Measurements from ENCODE around the gene COL23A1.
"Not testable (repeated sequence)": the region's sequence is repeated elsewhere in the genome, so short reads cannot be mapped to it uniquely, and the experiment has no call there.

Gene COL23A1

GRCh38 chr5:178199581-178200434, 390.4 kb downstream of the COL23A1 start:
- DNase-seq: no peak

DNA sequence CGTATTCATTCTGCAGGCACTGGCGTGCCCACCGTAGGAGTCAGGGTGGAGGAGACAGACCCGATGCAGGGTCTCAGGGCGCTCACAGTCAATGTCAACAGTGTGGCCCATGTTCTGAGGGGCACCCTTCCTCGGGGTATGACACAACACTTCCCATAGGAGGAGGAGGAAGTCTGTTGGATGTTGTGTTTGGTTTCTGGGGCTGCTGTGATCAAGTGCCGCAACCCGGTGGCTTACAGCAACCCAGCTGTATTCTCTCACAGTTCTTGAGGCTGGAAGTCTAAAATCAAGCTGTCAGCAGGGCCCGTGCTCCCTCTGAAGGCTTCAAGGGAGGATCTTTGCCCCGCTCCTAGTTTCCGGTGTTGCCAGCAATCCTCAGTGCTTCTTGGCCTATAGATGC, 391.5 kb downstream of the COL23A1 start:
- DNase-seq: no peak

DNA sequence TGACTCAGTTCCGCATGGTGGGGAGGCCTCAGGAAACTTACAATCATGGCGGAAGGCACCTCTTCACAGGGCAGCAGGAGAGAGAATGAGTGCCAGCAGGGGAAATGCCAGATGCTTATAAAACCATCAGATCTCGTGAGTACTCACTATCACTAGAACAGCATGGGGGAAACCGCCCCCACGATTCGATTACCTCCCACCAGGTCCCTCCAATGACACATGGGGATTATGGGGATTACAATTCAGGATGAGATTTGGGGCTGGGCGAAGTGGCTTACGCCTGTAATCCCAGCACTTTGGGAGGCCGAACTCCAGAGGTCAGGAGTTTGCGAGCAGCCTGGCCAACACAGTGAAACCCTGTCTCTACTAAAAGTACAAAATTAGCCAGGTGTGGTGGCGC, 392.0 kb downstream of the COL23A1 start:
- not testable (repeated sequence) for DNase-seq

GRCh38 chr5:178196986-178197385, 393.2 kb downstream of the COL23A1 start:
- peak; percentile 41 for DNase-seq

DNA sequence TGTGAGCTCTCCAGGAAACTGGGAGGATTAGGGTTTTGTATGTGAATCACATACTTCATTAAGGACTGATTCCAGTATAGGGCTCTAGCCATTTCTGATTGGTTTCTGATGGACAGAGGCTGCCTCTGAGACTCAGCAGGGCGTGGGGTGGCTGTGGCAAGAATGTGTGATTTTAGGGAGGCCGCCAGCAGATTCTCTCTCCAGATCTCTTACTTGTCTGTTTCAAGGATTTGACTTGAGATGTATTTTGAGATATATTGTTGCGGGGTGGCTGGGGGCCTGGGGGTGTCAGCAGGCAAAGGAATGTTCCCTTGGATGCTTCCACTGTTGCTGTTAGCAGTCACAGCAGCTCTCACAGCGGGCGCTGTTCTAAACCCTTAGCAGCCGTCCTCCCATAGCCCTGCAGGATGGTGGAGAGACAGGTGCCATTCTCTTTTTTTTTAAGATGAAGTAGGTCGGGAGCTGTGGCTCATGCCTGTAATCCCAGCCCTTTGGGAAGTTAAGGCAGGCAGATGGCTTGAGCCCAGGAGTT, 393.8 kb downstream of the COL23A1 start:
- DNase-seq: no peak

DNA sequence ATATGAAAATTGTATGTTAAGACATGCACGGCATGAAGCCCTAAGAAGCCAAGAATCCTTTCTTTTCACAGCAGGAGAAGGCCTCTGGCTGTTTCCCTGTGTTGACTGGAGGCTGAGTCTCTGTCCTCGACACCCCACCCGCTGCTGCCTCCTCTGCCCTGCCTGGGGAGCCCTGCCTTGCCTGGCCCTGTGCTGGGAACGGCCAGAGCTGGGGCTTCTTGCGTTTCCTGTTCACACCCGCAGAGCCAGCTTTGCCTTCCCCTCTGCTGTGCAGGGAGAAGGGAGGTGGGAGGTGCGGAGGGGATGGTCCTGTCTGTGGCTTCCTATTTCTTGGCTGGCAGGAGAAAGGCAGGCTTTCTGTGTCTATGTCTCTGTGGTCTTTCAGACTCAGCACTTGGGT, 396.2 kb downstream of the COL23A1 start:
- no peak for DNase-seq

- DNase-seq: no peak
Observed at GRCh38 chr5:178193251-178193809, 396.9 kb downstream of the COL23A1 start.

- no peak for DNase-seq
Observed at GRCh38 chr5:178192787-178193186, 397.4 kb downstream of the COL23A1 start.

GRCh38 chr5:178192244-178192643, 397.9 kb downstream of the COL23A1 start:
- no peak for DNase-seq

- no peak for DNase-seq
Observed at GRCh38 chr5:178191661-178192060, 398.5 kb downstream of the COL23A1 start.

DNA sequence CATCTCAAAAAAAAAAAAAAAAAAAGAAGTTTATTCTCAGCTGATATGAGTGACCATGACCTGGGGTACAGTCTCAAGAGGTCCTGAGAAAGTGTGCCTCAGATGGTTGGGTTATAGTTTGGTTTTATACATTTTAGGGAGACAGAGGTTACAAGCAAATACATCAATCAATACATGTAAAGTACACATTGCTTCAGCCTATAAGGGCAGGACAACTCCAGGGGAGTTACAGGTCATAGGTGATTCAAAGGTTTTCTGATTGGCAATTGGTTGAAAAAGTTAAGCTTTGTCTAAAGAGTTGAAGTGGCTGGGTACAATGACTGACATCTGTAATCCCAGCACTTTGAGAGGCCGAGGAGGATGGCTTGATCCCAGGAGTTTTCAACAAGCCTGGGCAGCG, 400.8 kb downstream of the COL23A1 start:
- DNase-seq: no peak

Data from OCI-M1 (cell line).